Calu3 (cell line): ENCODE results near the gene NLGN2. TPM values are rescaled to one million over a fixed set of nuclear protein-coding genes. Genes with fewer than 3 reads are reported as not detected.

Experiments
- BruUV-seq: library from RNA; stranded (reverse); fragments of 400-500 nt; replicated peaks from 2 replicates; lab custom pipeline; 2021; lab: Mats Ljungman, UMichigan
- CTCF ChIA-PET: fragments of 300-600 bp; sonication (Branson Sonifier 250); formaldehyde crosslinking; loops from one replicate; lab custom pipeline; 2022; ENCODE audit warnings: antibody characterized with exemption; lab: Charles Lee
- DNase-seq: peaks from one replicate; pipeline ENCODE4 v3.0.0; 2022
- H3K27ac Mint-ChIP-seq: one replicate; pipeline ENCODE4 v1.8.0; 2022; ENCODE audit warnings: mixed read lengths; ENCODE audit not compliant: unreplicated experiment
- H3K27me3 Mint-ChIP-seq: one replicate; pipeline ENCODE4 v1.8.0; 2022; ENCODE audit warnings: mixed read lengths; ENCODE audit not compliant: unreplicated experiment
- H3K36me3 Mint-ChIP-seq: one replicate; pipeline ENCODE4 v1.8.0; 2022; ENCODE audit warnings: mild to moderate bottlenecking, moderate library complexity, mixed read lengths; ENCODE audit not compliant: insufficient read depth, unreplicated experiment
- H3K4me1 Mint-ChIP-seq: one replicate; pipeline ENCODE4 v1.8.0; 2022; ENCODE audit warnings: mild to moderate bottlenecking, low read depth, mixed read lengths; ENCODE audit not compliant: unreplicated experiment
- H3K4me3 Mint-ChIP-seq: one replicate; pipeline ENCODE4 v1.8.0; 2022; ENCODE audit warnings: mild to moderate bottlenecking, low read depth, moderate library complexity, mixed read lengths; ENCODE audit not compliant: unreplicated experiment
- H3K9me3 Mint-ChIP-seq: one replicate; pipeline ENCODE4 v1.8.0; 2022; ENCODE audit warnings: low read depth, mixed read lengths; ENCODE audit not compliant: unreplicated experiment
- intact Hi-C: fragments of 100-400 bp; cut with micrococcal nuclease; formaldehyde crosslinking; loops from one replicate; pipeline ENCODE4 v1.10.0; 2022; ENCODE audit not compliant: unreplicated experiment
- total RNA-seq: library from RNA; stranded (reverse); gene quantifications from 2 replicates; pipeline ENCODE4 v1.2.3, GENCODE V29; 2022
- TF ChIP-seq, protein P1 (sequence below): fragments of 200-600 bp; IDR thresholded peaks from one replicate; pipeline ENCODE4 v1.8.0; 2022; ENCODE audit warnings: antibody characterized with exemption; ENCODE audit not compliant: unreplicated experiment

The NLGN2 gene
- total RNA-seq, 1 experiment from 2014 or later: 13.9 TPM

DNA sequence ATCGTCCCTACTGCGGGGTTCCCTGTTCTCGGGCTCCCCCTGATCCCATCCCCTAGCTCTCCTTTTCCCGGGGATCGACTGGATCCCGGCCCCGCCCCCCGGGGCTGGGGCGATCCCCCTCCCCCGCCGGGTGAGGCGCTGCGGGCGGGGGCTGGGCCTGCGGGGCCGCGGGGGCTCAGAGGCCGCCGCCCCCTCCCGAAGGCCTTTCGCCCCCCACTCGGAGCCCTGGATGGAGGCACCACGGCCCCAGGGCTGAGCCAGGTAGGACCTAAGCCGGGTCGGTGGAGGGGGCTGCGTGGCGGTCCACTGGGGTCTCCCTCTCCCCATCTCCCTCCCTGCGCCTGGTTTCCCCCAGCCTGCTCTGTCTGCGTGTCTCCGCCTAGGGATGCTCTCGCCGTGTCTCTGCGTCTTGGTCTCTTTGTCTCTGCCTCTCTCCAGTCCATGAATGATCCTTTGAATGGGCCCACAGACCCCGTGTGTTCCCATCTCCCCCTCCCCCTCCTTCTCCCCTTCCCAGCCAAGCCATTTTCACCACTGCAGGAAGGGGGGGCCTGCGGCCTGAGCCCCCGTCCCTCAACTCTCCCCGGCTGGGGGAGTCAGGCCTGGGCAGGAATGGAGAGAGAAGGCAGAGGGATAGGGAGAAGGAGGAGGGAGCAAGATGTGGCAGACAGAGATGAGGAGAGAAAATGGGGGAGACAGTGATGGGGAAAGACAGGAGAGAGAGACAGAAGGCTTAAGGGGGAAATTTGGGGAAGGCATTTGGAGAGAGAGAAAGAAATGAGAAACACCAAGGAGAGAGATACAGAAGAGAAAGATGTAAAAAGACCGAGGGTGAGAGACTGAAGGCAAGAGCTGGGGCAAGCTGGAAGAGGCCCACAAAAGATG lies 2.1 kb upstream of the NLGN2 start:
- Mint-ChIP-seq H3K4me1 (peaks cover 9% of the 10 kb centered on the region), H3K36me3 (peaks cover 39% of the 10 kb centered on the region), H3K4me3 (peak overlapping the region; percentile 76), H3K27me3 (peaks cover 17% of the 10 kb centered on the region), H3K27ac (peak overlapping the region; percentile 23), H3K9me3 (no peaks in the 10 kb centered on the region)
- TF ChIP-seq, protein P1, sequence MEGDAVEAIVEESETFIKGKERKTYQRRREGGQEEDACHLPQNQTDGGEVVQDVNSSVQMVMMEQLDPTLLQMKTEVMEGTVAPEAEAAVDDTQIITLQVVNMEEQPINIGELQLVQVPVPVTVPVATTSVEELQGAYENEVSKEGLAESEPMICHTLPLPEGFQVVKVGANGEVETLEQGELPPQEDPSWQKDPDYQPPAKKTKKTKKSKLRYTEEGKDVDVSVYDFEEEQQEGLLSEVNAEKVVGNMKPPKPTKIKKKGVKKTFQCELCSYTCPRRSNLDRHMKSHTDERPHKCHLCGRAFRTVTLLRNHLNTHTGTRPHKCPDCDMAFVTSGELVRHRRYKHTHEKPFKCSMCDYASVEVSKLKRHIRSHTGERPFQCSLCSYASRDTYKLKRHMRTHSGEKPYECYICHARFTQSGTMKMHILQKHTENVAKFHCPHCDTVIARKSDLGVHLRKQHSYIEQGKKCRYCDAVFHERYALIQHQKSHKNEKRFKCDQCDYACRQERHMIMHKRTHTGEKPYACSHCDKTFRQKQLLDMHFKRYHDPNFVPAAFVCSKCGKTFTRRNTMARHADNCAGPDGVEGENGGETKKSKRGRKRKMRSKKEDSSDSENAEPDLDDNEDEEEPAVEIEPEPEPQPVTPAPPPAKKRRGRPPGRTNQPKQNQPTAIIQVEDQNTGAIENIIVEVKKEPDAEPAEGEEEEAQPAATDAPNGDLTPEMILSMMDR: no peak
- DNase-seq: no peak
- CTCF ChIA-PET: no interaction called here
- BruUV-seq: no TSS peak
- intact Hi-C loops: no loop called here

DNA sequence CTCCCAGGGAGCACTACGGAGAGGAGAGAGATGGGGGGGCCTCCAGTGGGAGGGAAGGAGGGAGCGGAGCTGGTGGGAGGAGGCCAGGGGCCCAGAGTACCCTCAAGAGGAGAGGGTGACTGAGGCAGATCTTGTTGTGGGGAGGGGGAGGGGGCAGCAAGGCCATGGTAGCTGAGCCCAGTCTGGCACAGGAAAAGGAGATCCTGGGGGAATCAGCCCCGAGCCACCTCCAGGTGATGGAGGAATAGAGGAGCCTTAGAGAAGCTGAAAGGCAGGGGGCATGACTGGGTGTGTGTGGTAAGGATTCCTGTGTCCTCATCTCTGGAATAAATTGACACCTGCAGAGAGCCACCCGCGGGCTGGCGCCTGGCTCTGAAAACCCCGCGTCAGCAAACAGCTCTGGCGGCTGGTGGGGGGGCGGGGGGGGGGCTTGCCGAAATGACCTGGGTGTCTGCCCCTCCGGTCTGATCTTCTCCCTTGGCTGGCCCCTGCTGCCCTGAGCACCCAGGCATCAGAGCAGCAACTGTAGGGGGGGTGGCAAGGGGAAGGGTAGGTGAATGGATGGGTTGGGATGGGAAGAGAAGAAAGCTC lies 1.3 kb upstream of the NLGN2 start:
- peaks cover 38% of the 10 kb centered on the region for H3K36me3 Mint-ChIP-seq
- intact Hi-C loops: no loop called here
- H3K27ac Mint-ChIP-seq: peak overlapping the region; percentile 23
- CTCF ChIA-PET: no interaction called here
- TF ChIP-seq, protein P1: no peak
- peak overlapping the region; percentile 76 for H3K4me3 Mint-ChIP-seq
- peaks cover 9% of the 10 kb centered on the region for H3K4me1 Mint-ChIP-seq
- no peaks in the 10 kb centered on the region for H3K9me3 Mint-ChIP-seq
- BruUV-seq: no TSS peak
- DNase-seq: no peak
- peaks cover 17% of the 10 kb centered on the region for H3K27me3 Mint-ChIP-seq

- H3K36me3 Mint-ChIP-seq: peaks cover 33% of the 10 kb centered on the region
- CTCF ChIA-PET: interaction anchor here (0.7 kb wide), 1 partner anchor 102 kb away, joined by 3 read pairs; no protein-coding TSS in a partner anchor
- no peak for DNase-seq
- no peak overlapping the region for H3K4me3 Mint-ChIP-seq
- H3K27me3 Mint-ChIP-seq: peaks cover 17% of the 10 kb centered on the region
- H3K27ac Mint-ChIP-seq: no peak overlapping the region
- no TSS peak for BruUV-seq
- peaks cover 9% of the 10 kb centered on the region for H3K4me1 Mint-ChIP-seq
- H3K9me3 Mint-ChIP-seq: no peaks in the 10 kb centered on the region
- TF ChIP-seq, protein P1: no peak
- intact Hi-C loops: no loop called here
These were observed 563 bp upstream of the NLGN2 start for GRCh38 chr17:7407082-7407481.

- no TSS peak for BruUV-seq
- peaks cover 17% of the 10 kb centered on the region for H3K27me3 Mint-ChIP-seq
- intact Hi-C loops: no loop called here
- DNase-seq: no peak
- H3K27ac Mint-ChIP-seq: no peak overlapping the region
- peaks cover 9% of the 10 kb centered on the region for H3K4me1 Mint-ChIP-seq
- CTCF ChIA-PET: no interaction called here
- no peak overlapping the region for H3K4me3 Mint-ChIP-seq
- TF ChIP-seq, protein P1: no peak
- H3K9me3 Mint-ChIP-seq: no peaks in the 10 kb centered on the region
- H3K36me3 Mint-ChIP-seq: peaks cover 35% of the 10 kb centered on the region
These were observed 645 bp downstream of the NLGN2 start for GRCh38 chr17:7408252-7408727.
